HepG2 (cell line): Measurements from ENCODE around the gene MRPL54. TPM values are rescaled to one million over a fixed set of nuclear protein-coding genes. Genes with fewer than 3 reads are reported as not detected.

Experiments
- ATAC-seq: fragments of 200-7000 bp; cut with Tn5 transposase; 3 replicates; pipeline ENCODE4 v1.9.1; 2020; ENCODE audit warnings: mild to moderate bottlenecking, moderate library complexity
- BruUV-seq: library from RNA; stranded (reverse); fragments of 400-500 nt; replicated peaks from 2 replicates; lab custom pipeline; 2021; lab: Mats Ljungman, UMichigan
- CTCF ChIA-PET: fragments of 300-600 bp; formaldehyde crosslinking; extraction: SDS; loops from one replicate; lab custom pipeline; 2021; ENCODE audit warnings: low total read pairs, inconsistent platforms, low intra/inter-chr PET ratio; lab: Yijun Ruan, JAX
- POLR2A ChIA-PET: fragments of 350-600 bp; sonication (Branson Sonifier 250); formaldehyde crosslinking; loops from one replicate; lab custom pipeline; 2020; ENCODE audit warnings: antibody characterized with exemption, inconsistent platforms; lab: Yijun Ruan, JAX
- DNase-seq: peaks from one replicate; pipeline ENCODE4 v3.0.0-alpha.2; 2015; ENCODE audit warnings: low spot score
- FAIRE-seq: peaks from 3 replicates; lab custom pipeline; 2011; peaks lifted over from hg19 to GRCh38; lab: Jason Lieb, UNC
- H2AFZ ChIP-seq: one replicate; pipeline ENCODE4 v1.6.1; 2011; ENCODE audit warnings: low read length, inconsistent platforms
- H3K27ac ChIP-seq: fragments of 300-600 bp; 3 replicates; pipeline ENCODE4 v1.8.0; 2011; ENCODE audit warnings: mixed run types, mild to moderate bottlenecking, mixed read lengths, low read length, inconsistent platforms; ENCODE audit not compliant: insufficient read depth; ENCODE audit errors: extremely low read length
- H3K27me3 ChIP-seq, 2 experiments: fragments of 200-600 bp in 1 of 2; 2 replicates in 1 of 2; 3 replicates in 1 of 2; pipeline versions ENCODE4 v1.6.0 to v1.8.0; 2011; ENCODE audit warnings: low read length in 2 of 2, mild to moderate bottlenecking in 2 of 2, moderate library complexity in 2 of 2, inconsistent platforms in 1 of 2; ENCODE audit not compliant: insufficient read depth in 2 of 2, control insufficient read depth in 1 of 2
- H3K36me3 ChIP-seq, 2 experiments: fragments of 200-600 bp in 1 of 2; replicated peaks in 1 of 2; 2 replicates in 1 of 2; 3 replicates in 1 of 2; pipeline versions ENCODE4 v1.5.1 to v1.8.0; 2011; ENCODE audit warnings: low read length in 2 of 2, inconsistent platforms in 1 of 2; ENCODE audit not compliant: insufficient read depth in 2 of 2, control insufficient read depth in 1 of 2
- H3K4me1 ChIP-seq: 2 replicates; pipeline ENCODE4 v1.5.1; 2012; ENCODE audit warnings: low read length, inconsistent platforms; ENCODE audit not compliant: insufficient read depth
- H3K4me2 ChIP-seq: 2 replicates; pipeline ENCODE4 v1.6.0; 2011; ENCODE audit warnings: low read depth, low read length, inconsistent platforms
- H3K4me3 ChIP-seq, 3 experiments: fragments of 200-600 bp in 1 of 3; sonication (generic), shearing (Covaris generic) in 1 of 3; replicated peaks in 1 of 3; 2 replicates each; pipeline ENCODE4 v1.5.1; 2011 to 2016; ENCODE audit warnings: low read length in 3 of 3, inconsistent platforms in 2 of 3, low read depth in 2 of 3, mild to moderate bottlenecking in 2 of 3, control low read depth in 1 of 3, mixed read lengths in 1 of 3; ENCODE audit not compliant: insufficient read depth in 1 of 3
- H3K79me2 ChIP-seq: one replicate; pipeline ENCODE4 v1.6.1; 2011; ENCODE audit warnings: low read length, inconsistent platforms; ENCODE audit not compliant: insufficient read depth
- H3K9ac ChIP-seq: 2 replicates; pipeline ENCODE4 v1.6.0; 2011; ENCODE audit warnings: mild to moderate bottlenecking, low read depth, low read length, inconsistent platforms; ENCODE audit not compliant: insufficient read depth
- H3K9me3 ChIP-seq: 2 replicates; pipeline ENCODE4 v1.5.1; 2012; ENCODE audit warnings: mild to moderate bottlenecking, low read length
- H4K20me1 ChIP-seq: 2 replicates; pipeline ENCODE4 v1.6.0; 2011; ENCODE audit warnings: inconsistent platforms, mild to moderate bottlenecking, low read length, moderate library complexity; ENCODE audit not compliant: insufficient read depth
- CREB1 ChIP-seq, 2 experiments: fragments of 450-650 bp in 1 of 2; IDR thresholded peaks; 2 replicates each; pipeline ENCODE4 v1.6.1; 2016 to 2017; ENCODE audit warnings: control low read depth in 1 of 2, mild to moderate bottlenecking in 1 of 2, missing compliant biosample characterization in 1 of 2, missing genetic modification characterization in 1 of 2
- MIER2 ChIP-seq: IDR thresholded peaks from 2 replicates; pipeline ENCODE4 v1.6.1; 2016; ENCODE audit warnings: missing biosample characterization, missing genetic modification reagents
- SMARCE1 ChIP-seq: fragments of 450-650 bp; IDR thresholded peaks from 2 replicates; pipeline ENCODE4 v1.6.1; 2017; ENCODE audit warnings: borderline replicate concordance
- ZNF101 ChIP-seq: sonication (generic); formaldehyde crosslinking; IDR thresholded peaks from 2 replicates; pipeline ENCODE4 v1.4.0; 2020; ENCODE audit warnings: mild to moderate bottlenecking, low read depth, missing genetic modification reagents, borderline replicate concordance
- WGBS: methylation state at CpG from one replicate; pipeline ENCODE4 v1.1.6; 2017; ENCODE audit warnings: low lambda C conversion rate; 5-methylcytosine and 5-hydroxymethylcytosine counted together
- in situ Hi-C: cut with HindIII; loops from 2 replicates; pipeline ENCODE4 v1.10.0; 2017; ENCODE audit warnings: low pct_unique_long_range_greater_than_20kb; ENCODE audit not compliant: extremely low pct_ligation_motif_present
- intact Hi-C: fragments of 100-400 bp; cut with micrococcal nuclease; formaldehyde crosslinking; loops from one replicate; pipeline ENCODE4 v1.10.0; 2022; ENCODE audit not compliant: unreplicated experiment
- polyA plus RNA-seq, 8 experiments: library from polyadenylated mRNA; depleted of rRNA in 3 of 8; stranded (reverse) in 7 of 8; unstranded in 1 of 8; fragments of >200 nt; fragmentation: Illumina TruSeq in 4 of 8; extraction: Trizol in 4 of 8; gene quantifications; 2 replicates each; pipeline versions ENCODE4 v1.2.1 to v1.2.3, GENCODE V29; 2011 to 2016; ENCODE audit warnings: low read depth in 4 of 8, missing spikeins in 1 of 8, mixed read lengths in 1 of 8; ENCODE audit not compliant: insufficient read depth in 1 of 8
- total RNA-seq, 5 experiments: library from RNA; depleted of rRNA; stranded (reverse); fragments of >200 nt; fragmentation: Illumina TruSeq; extraction: Trizol; gene quantifications; 2 replicates each; pipeline ENCODE4 v1.2.3, GENCODE V29; 2016; ENCODE audit warnings: low read depth in 1 of 5
- TF ChIP-seq, protein P1 (sequence below): fragments of 450-650 bp; IDR thresholded peaks from 2 replicates; pipeline ENCODE4 v1.6.1; 2016
- TF ChIP-seq, protein P2 (sequence below): sonication (generic); formaldehyde crosslinking; IDR thresholded peaks from 2 replicates; pipeline ENCODE4 v1.5.1; 2020; ENCODE audit warnings: mild to moderate bottlenecking, missing genetic modification reagents
- TF ChIP-seq, protein P3 (sequence below): sonication (generic); formaldehyde crosslinking; IDR thresholded peaks from 2 replicates; pipeline ENCODE4 v1.4.0; 2020; ENCODE audit warnings: missing genetic modification reagents, borderline replicate concordance

The MRPL54 gene
- total and polyA plus RNA-seq, 2 of the 13 experiments (the other 11 are each of a cell fraction or from before 2014, with no cell fraction given), result 36.8 to 66.9 TPM

DNA sequence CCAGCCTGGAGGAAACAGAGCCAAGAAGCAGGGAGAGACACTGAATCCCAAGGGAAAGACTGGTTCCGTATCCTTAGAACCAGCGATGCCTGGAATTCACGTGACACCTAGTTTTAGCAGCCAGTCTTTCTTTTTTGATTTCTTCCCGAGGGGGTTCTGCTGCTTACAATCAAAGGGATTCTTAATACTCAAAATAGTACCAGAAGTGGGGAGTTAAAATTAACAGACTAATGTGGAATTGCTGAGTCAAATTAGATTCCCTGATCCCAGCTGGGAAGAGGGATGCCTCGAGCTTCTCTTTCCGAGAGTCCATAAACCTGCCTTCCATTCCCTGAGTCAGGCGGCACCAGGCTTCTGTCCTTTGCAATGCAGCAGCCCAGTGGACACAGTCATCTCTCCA is 28.5 kb downstream of the MRPL54 start (continued):
- TF ChIP-seq MIER2, result no peak
- TF ChIP-seq, protein P1, sequence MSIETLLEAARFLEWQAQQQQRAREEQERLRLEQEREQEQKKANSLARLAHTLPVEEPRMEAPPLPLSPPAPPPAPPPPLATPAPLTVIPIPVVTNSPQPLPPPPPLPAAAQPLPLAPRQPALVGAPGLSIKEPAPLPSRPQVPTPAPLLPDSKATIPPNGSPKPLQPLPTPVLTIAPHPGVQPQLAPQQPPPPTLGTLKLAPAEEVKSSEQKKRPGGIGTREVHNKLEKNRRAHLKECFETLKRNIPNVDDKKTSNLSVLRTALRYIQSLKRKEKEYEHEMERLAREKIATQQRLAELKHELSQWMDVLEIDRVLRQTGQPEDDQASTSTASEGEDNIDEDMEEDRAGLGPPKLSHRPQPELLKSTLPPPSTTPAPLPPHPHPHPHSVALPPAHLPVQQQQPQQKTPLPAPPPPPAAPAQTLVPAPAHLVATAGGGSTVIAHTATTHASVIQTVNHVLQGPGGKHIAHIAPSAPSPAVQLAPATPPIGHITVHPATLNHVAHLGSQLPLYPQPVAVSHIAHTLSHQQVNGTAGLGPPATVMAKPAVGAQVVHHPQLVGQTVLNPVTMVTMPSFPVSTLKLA, result no peak
- no peak for TF ChIP-seq ZNF101

GRCh38 chr19:3792114-3792513 is 29.6 kb downstream of the MRPL54 start:
- H3K9ac ChIP-seq, result no peak overlapping the region
- BruUV-seq, result no TSS peak
- H3K9me3 ChIP-seq, result no peaks in the 10 kb centered on the region
- H2AFZ ChIP-seq, result no peak overlapping the region
- WGBS, result 24% methylated on average over 3 of the region's 3 CpGs
- no peak for DNase-seq
- peaks cover 4 to 9% of the 10 kb centered on the region in 2 experiments; a peak in 3 of 5 replicates for H3K27me3 ChIP-seq
- no peaks in the 10 kb centered on the region for H3K36me3 ChIP-seq
- ChIA-PET POLR2A (no interaction called here), CTCF (no interaction called here)
- no peak overlapping the region for H3K4me2 ChIP-seq
- ATAC-seq, result no peak
- H3K79me2 ChIP-seq, result no peaks in the 10 kb centered on the region
- in situ Hi-C loops, result no loop called here
- no peaks in the 10 kb centered on the region for H3K4me1 ChIP-seq
- intact Hi-C loops, result no loop called here
- no peak for FAIRE-seq
- H3K27ac ChIP-seq, result no peak overlapping the region
- no peak overlapping the region for H3K4me3 ChIP-seq
- no peak for TF ChIP-seq SMARCE1
- peak; percentile 62; the same call in 1 of the 2 replicates for TF ChIP-seq CREB1 (IDR thresholded peaks at IDR 0.05)
- TF ChIP-seq CREB1 (CRISPR knock-in tag; IDR thresholded peaks at IDR 0.05), result no peak
- no peaks in the 10 kb centered on the region for H4K20me1 ChIP-seq

GRCh38 chr19:3793799-3794198 is 31.3 kb downstream of the MRPL54 start:
- no TSS peak for BruUV-seq
- ChIA-PET POLR2A (no interaction called here), CTCF (no interaction called here)
- Histone ChIP-seq H4K20me1 (no peaks in the 10 kb centered on the region), H2AFZ (no peak overlapping the region), H3K4me2 (no peak overlapping the region), H3K9me3 (no peaks in the 10 kb centered on the region), H3K36me3 (no peaks in the 10 kb centered on the region), H3K27me3 (peaks cover 3 to 9% of the 10 kb centered on the region in 2 experiments; a peak in 3 of 5 replicates), H3K27ac (no peak overlapping the region), H3K4me1 (no peaks in the 10 kb centered on the region), H3K9ac (no peak overlapping the region), H3K79me2 (no peaks in the 10 kb centered on the region), H3K4me3 (no peak overlapping the region)
- DNase-seq, result no peak
- FAIRE-seq, result no peak
- 77% methylated on average over 3 of the region's 3 CpGs for WGBS
- in situ Hi-C loops, result no loop called here
- no peak for ATAC-seq
- intact Hi-C loops, result no loop called here
- TF ChIP-seq, protein P2, sequence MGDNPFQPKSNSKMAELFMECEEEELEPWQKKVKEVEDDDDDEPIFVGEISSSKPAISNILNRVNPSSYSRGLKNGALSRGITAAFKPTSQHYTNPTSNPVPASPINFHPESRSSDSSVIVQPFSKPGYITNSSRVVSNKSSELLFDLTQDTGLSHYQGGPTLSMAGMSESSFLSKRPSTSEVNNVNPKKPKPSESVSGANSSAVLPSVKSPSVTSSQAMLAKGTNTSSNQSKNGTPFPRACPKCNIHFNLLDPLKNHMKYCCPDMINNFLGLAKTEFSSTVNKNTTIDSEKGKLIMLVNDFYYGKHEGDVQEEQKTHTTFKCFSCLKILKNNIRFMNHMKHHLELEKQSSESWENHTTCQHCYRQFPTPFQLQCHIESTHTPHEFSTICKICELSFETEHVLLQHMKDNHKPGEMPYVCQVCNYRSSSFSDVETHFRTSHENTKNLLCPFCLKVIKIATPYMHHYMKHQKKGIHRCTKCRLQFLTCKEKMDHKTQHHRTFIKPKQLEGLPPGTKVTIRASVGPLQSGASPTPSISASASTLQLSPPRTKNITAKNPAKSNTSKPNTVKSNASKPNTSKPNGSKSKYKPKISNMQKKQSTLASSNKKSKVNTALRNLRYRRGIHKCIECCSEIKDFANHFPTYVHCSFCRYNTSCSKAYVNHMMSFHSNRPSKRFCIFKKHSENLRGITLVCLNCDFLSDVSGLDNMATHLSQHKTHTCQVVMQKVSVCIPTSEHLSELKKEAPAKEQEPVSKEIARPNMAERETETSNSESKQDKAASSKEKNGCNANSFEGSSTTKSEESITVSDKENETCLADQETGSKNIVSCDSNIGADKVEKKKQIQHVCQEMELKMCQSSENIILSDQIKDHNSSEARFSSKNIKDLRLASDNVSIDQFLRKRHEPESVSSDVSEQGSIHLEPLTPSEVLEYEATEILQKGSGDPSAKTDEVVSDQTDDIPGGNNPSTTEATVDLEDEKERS (CRISPR knock-in tag), result no peak
- TF ChIP-seq, protein P3, sequence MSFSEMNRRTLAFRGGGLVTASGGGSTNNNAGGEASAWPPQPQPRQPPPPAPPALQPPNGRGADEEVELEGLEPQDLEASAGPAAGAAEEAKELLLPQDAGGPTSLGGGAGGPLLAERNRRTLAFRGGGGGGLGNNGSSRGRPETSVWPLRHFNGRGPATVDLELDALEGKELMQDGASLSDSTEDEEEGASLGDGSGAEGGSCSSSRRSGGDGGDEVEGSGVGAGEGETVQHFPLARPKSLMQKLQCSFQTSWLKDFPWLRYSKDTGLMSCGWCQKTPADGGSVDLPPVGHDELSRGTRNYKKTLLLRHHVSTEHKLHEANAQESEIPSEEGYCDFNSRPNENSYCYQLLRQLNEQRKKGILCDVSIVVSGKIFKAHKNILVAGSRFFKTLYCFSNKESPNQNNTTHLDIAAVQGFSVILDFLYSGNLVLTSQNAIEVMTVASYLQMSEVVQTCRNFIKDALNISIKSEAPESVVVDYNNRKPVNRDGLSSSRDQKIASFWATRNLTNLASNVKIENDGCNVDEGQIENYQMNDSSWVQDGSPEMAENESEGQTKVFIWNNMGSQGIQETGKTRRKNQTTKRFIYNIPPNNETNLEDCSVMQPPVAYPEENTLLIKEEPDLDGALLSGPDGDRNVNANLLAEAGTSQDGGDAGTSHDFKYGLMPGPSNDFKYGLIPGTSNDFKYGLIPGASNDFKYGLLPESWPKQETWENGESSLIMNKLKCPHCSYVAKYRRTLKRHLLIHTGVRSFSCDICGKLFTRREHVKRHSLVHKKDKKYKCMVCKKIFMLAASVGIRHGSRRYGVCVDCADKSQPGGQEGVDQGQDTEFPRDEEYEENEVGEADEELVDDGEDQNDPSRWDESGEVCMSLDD (CRISPR knock-in tag), result no peak
